PC-9 (cell line): Measurements from ENCODE around the gene NFATC1. TPM values are rescaled to one million over a fixed set of nuclear protein-coding genes. Genes with fewer than 3 reads are reported as not detected.
A peak's percentile ranks its signal among the peaks of the same experiment; 100 is the strongest.

Experiments used
- BruUV-seq: library from RNA; stranded (reverse); fragments of 400-500 nt; replicated peaks from 2 replicates; lab custom pipeline; 2021; lab: Mats Ljungman, UMichigan
- CTCF ChIA-PET: fragments of 300-600 bp; sonication (Branson Sonifier 250); formaldehyde crosslinking; loops from one replicate; lab custom pipeline; 2022; ENCODE audit warnings: antibody characterized with exemption; lab: Charles Lee
- POLR2A ChIA-PET: fragments of 300-600 bp; sonication (Branson Sonifier 250); formaldehyde crosslinking; loops from one replicate; lab custom pipeline; 2022; ENCODE audit warnings: antibody characterized with exemption; ENCODE audit not compliant: unreplicated experiment; lab: Charles Lee
- DNase-seq, 2 experiments: peaks; one replicate each; pipeline versions ENCODE4 v3.0.0 to v3.0.0-alpha.2; 2015 to 2022; ENCODE audit warnings: mixed read lengths in 1 of 2
- H2AFZ ChIP-seq: fragments of 200-600 bp; sonication (generic); 2 replicates; pipeline ENCODE4 v1.8.1; 2017; ENCODE audit warnings: antibody characterized with exemption
- H3F3A ChIP-seq: fragments of 200-600 bp; sonication (generic); 2 replicates; pipeline ENCODE4 v1.8.1; 2017; ENCODE audit warnings: antibody characterized with exemption, mild to moderate bottlenecking, low read depth; ENCODE audit not compliant: insufficient read depth
- H3K27ac ChIP-seq: fragments of 200-600 bp; sonication (generic); 2 replicates; pipeline ENCODE4 v1.6.1; 2016; ENCODE audit warnings: mixed run types
- H3K27me3 ChIP-seq: fragments of 200-600 bp; sonication (generic); 2 replicates; pipeline ENCODE4 v1.6.1; 2016; ENCODE audit warnings: low read depth, mixed run types; ENCODE audit not compliant: insufficient read depth
- H3K36me3 ChIP-seq: fragments of 200-600 bp; sonication (generic); 2 replicates; pipeline ENCODE4 v1.6.1; 2016; ENCODE audit warnings: low read depth, mixed run types
- H3K4me1 ChIP-seq: fragments of 200-600 bp; sonication (generic); replicated peaks from 2 replicates; pipeline ENCODE4 v1.6.1; 2016; ENCODE audit warnings: mixed run types; ENCODE audit not compliant: insufficient read depth
- H3K4me2 ChIP-seq: fragments of 200-600 bp; sonication (generic); 2 replicates; pipeline ENCODE4 v1.6.1; 2017; ENCODE audit warnings: mixed run types
- H3K4me3 ChIP-seq: fragments of 200-600 bp; sonication (generic); 2 replicates; pipeline ENCODE4 v1.6.1; 2016; ENCODE audit warnings: mixed run types
- H3K79me2 ChIP-seq: fragments of 200-600 bp; sonication (generic); 2 replicates; pipeline ENCODE4 v1.6.1; 2017; ENCODE audit warnings: low read depth, mixed run types
- H3K9me2 ChIP-seq: fragments of 200-600 bp; sonication (generic); 2 replicates; pipeline ENCODE4 v1.8.1; 2017; ENCODE audit warnings: mild to moderate bottlenecking; ENCODE audit not compliant: insufficient read depth
- H3K9me3 ChIP-seq: fragments of 200-600 bp; sonication (generic); 2 replicates; pipeline ENCODE4 v1.8.1; 2016; ENCODE audit warnings: low read depth; ENCODE audit not compliant: insufficient read depth
- H4K20me1 ChIP-seq: fragments of 200-600 bp; sonication (generic); 2 replicates; pipeline ENCODE4 v1.8.1; 2017; ENCODE audit not compliant: insufficient read depth
- EZH2 ChIP-seq: fragments of 200-600 bp; sonication (generic); IDR thresholded peaks from 2 replicates; pipeline ENCODE4 v1.8.0; 2017; ENCODE audit warnings: antibody characterized with exemption, low read depth
- intact Hi-C: fragments of 100-400 bp; cut with micrococcal nuclease; formaldehyde crosslinking; loops from one replicate; pipeline ENCODE4 v1.10.0; 2022; ENCODE audit not compliant: unreplicated experiment
- total RNA-seq: library from RNA; stranded (reverse); gene quantifications from 2 replicates; pipeline ENCODE4 v1.2.3, GENCODE V29; 2021
- TF ChIP-seq, protein P1 (sequence below): fragments of 200-600 bp; sonication (generic); conservative IDR thresholded peaks from 2 replicates; pipeline ENCODE4 v1.6.1; 2017; ENCODE audit warnings: mixed run types, antibody characterized with exemption, mild to moderate bottlenecking, moderate library complexity

NFATC1 gene
- total RNA-seq, 1 experiment from 2014 or later: 2.6 TPM

DNA sequence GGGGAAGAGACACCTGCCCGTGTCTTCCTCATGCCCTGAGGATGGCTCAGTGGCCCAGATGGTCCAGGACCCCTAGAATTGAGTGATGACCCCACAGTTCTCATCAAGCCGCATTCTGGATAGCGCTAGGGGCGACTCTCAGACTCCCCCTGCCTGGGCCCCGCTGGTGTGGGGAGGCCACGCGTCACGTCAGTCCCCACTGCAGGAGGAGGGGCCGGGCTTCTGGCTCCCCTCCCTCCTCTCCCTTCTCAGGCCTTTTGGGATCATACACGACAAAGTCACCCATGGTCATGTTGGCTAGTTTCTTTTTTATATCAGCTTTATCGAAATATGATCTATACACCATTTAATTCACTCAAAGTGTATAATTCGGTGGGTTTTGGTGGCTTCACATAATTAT lies 61.5 kb downstream of the NFATC1 start:
- ChIA-PET CTCF (no interaction called here), POLR2A (no interaction called here)
- no peaks in the 10 kb centered on the region for H3K79me2 ChIP-seq
- peaks cover 5% of the 10 kb centered on the region; the same call in 1 of the 2 replicates for H3K4me1 ChIP-seq
- no peaks in the 10 kb centered on the region for H3K36me3 ChIP-seq
- intact Hi-C loops: no loop called here
- BruUV-seq: no TSS peak
- no peak overlapping the region for H3K27ac ChIP-seq
- H3F3A ChIP-seq: no peaks in the 10 kb centered on the region
- no peak for DNase-seq
- H3K9me3 ChIP-seq: no peaks in the 10 kb centered on the region
- no peaks in the 10 kb centered on the region; the same call in 1 of the 2 replicates for H4K20me1 ChIP-seq
- TF ChIP-seq, protein P1, sequence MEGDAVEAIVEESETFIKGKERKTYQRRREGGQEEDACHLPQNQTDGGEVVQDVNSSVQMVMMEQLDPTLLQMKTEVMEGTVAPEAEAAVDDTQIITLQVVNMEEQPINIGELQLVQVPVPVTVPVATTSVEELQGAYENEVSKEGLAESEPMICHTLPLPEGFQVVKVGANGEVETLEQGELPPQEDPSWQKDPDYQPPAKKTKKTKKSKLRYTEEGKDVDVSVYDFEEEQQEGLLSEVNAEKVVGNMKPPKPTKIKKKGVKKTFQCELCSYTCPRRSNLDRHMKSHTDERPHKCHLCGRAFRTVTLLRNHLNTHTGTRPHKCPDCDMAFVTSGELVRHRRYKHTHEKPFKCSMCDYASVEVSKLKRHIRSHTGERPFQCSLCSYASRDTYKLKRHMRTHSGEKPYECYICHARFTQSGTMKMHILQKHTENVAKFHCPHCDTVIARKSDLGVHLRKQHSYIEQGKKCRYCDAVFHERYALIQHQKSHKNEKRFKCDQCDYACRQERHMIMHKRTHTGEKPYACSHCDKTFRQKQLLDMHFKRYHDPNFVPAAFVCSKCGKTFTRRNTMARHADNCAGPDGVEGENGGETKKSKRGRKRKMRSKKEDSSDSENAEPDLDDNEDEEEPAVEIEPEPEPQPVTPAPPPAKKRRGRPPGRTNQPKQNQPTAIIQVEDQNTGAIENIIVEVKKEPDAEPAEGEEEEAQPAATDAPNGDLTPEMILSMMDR: no peak
- no peak for TF ChIP-seq EZH2
- H2AFZ ChIP-seq: no peak overlapping the region
- no peak overlapping the region for H3K4me2 ChIP-seq
- H3K9me2 ChIP-seq: no peaks in the 10 kb centered on the region
- no peak overlapping the region for H3K4me3 ChIP-seq
- H3K27me3 ChIP-seq: 0 out of 2 replicates have a peak, but pooled peaks cover 5% of the 10 kb centered on the region

DNA sequence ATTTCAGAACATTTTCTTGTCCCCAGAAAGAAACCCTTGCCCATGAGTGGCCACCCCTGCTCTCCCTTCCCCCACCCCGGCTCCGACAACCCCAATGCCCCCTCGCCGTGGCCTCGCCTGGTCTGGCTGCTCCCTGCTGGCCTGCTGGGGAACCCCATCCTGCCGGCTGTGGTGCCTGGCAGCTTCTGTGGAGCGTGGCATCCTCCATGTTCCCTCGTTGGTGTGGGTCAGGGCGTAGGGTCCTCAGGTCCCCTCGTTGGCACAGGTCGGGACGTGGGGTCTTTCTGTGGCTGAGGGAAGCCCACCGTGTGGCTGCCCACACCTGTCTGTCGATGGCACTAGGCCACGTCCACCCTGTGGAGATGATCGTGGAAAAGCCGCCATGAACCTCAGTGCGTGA lies 61.9 kb downstream of the NFATC1 start:
- no peaks in the 10 kb centered on the region for H3F3A ChIP-seq
- BruUV-seq: no TSS peak
- peaks cover 5% of the 10 kb centered on the region; the same call in 1 of the 2 replicates for H3K4me1 ChIP-seq
- H3K36me3 ChIP-seq: no peaks in the 10 kb centered on the region
- H4K20me1 ChIP-seq: no peaks in the 10 kb centered on the region; the same call in 1 of the 2 replicates
- H3K27ac ChIP-seq: no peak overlapping the region
- no peak overlapping the region for H2AFZ ChIP-seq
- no peaks in the 10 kb centered on the region for H3K9me2 ChIP-seq
- POLR2A ChIA-PET: no interaction called here
- H3K4me3 ChIP-seq: no peak overlapping the region
- no peaks in the 10 kb centered on the region for H3K9me3 ChIP-seq
- DNase-seq: no peak
- H3K27me3 ChIP-seq: 0 out of 2 replicates have a peak, but pooled peaks cover 5% of the 10 kb centered on the region
- CTCF ChIA-PET: no interaction called here
- no peaks in the 10 kb centered on the region for H3K79me2 ChIP-seq
- intact Hi-C loops: no loop called here
- no peak overlapping the region for H3K4me2 ChIP-seq
- TF ChIP-seq, protein P1: no peak
- TF ChIP-seq EZH2: no peak

DNA sequence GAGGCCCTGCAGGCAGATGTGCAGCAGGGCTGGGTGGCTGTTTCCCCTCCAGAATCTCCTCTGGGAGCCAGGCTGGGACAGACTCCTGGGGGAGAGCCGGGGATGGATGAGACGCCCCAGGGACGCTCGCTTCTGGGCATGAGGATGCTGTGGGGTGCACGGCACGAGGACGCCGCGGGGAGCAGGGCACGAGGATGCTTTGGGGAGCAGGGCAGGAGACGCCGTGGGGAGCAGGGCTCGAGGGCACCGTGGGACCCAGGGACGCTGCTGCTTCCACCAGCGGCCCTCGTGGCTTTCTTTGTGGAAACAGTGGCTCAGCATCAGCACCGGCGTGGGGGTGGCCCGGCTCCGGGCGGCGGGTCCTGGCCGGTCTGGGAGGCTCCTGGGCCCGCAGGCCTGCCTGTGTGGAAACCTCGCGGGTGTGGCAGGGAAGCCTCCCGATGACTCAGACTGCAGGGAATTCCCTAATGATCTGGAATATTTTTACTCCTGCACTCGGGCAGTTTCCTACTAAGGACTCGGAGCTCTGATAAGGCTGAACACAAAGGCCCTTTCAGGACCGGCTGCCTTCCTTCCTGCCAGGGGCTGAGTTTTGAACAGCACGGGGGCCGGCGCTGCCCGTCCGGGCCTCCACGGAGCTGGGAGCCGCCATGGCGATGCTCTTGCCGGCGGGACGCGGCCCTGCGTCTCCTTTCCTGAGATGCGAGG lies 62.6 kb downstream of the NFATC1 start:
- Histone ChIP-seq H3K79me2 (no peaks in the 10 kb centered on the region), H4K20me1 (no peaks in the 10 kb centered on the region; the same call in 1 of the 2 replicates), H3K9me3 (no peaks in the 10 kb centered on the region), H3K36me3 (no peaks in the 10 kb centered on the region), H2AFZ (no peak overlapping the region), H3K27ac (no peak overlapping the region), H3K27me3 (0 out of 2 replicates have a peak, but pooled peaks cover 5% of the 10 kb centered on the region), H3F3A (no peaks in the 10 kb centered on the region), H3K4me3 (no peak overlapping the region), H3K4me2 (peak overlapping the region; percentile 19; the same call in 1 of the 2 replicates), H3K9me2 (no peaks in the 10 kb centered on the region), H3K4me1 (peaks cover 5% of the 10 kb centered on the region; the same call in 1 of the 2 replicates)
- intact Hi-C loops: no loop called here
- BruUV-seq: no TSS peak
- POLR2A ChIA-PET: no interaction called here
- DNase-seq: peak; percentile 40 to 41
- CTCF ChIA-PET: interaction anchor here (0.6 kb wide), 1 partner anchor 682 kb away, joined by 3 read pairs; no protein-coding TSS in a partner anchor
- TF ChIP-seq, protein P1: no peak
